HCT116 (cell line): ENCODE results near the gene CLDN20. TPM values are rescaled to one million over a fixed set of nuclear protein-coding genes. Genes with fewer than 3 reads are reported as not detected.

ENCODE experiments used
- ATAC-seq: fragments of 200-7000 bp; cut with Tn5 transposase; 2 replicates; pipeline ENCODE4 v1.9.1; 2020; ENCODE audit warnings: mild to moderate bottlenecking, moderate library complexity
- BruUV-seq: library from RNA; stranded (reverse); fragments of 400-500 nt; replicated peaks from 2 replicates; lab custom pipeline; 2021; lab: Mats Ljungman, UMichigan
- CTCF ChIA-PET: fragments of 300-600 bp; sonication (Branson Sonifier 250); formaldehyde crosslinking; loops from one replicate; lab custom pipeline; 2021; ENCODE audit warnings: antibody characterized with exemption; lab: Charles Lee
- POLR2A ChIA-PET: fragments of 300-600, 350-600 bp; sonication (Branson Sonifier 250); formaldehyde crosslinking; loops from one replicate; lab custom pipeline; 2021; ENCODE audit warnings: antibody characterized with exemption; lab: Charles Lee
- RAD21 ChIA-PET, 2 experiments: fragments of 300-600 bp; sonication (Branson Sonifier 250); formaldehyde crosslinking; loops; one replicate each; lab custom pipeline; 2023; ENCODE audit warnings: low total read pairs in 2 of 2; ENCODE audit not compliant: uncharacterized antibody in 2 of 2, unreplicated experiment in 2 of 2, low non-redundant PET in 1 of 2; lab: Charles Lee
- DNase-seq: peaks from one replicate; pipeline ENCODE4 v3.0.0-alpha.2; 2010; ENCODE audit warnings: low read depth, low spot score
- H2AFZ ChIP-seq: fragments of 200-600 bp; shearing (Covaris generic), sonication (generic); 2 replicates; pipeline ENCODE4 v1.6.1; 2017; ENCODE audit warnings: low read depth, mixed run types, mixed read lengths, antibody characterized with exemption, low read length; ENCODE audit not compliant: poor library complexity, severe bottlenecking
- H3K27ac ChIP-seq: 2 replicates; pipeline ENCODE4 v1.5.1; 2012; ENCODE audit warnings: low read depth, low read length
- H3K27me3 ChIP-seq: fragments of 200-600 bp; sonication (generic); 2 replicates; pipeline ENCODE4 v1.6.1; 2016; ENCODE audit warnings: mixed run types, low read length, mixed read lengths; ENCODE audit not compliant: insufficient read depth
- H3K36me3 ChIP-seq, 2 experiments: fragments of 200-500 bp in 1 of 2; fragments of 200-600 bp in 1 of 2; sonication (Bioruptor generic) in 1 of 2; sonication (generic) in 1 of 2; 2 replicates each; pipeline versions ENCODE4 v1.5.1 to v1.6.1; 2014 to 2016; ENCODE audit warnings: low read length in 2 of 2, inconsistent platforms in 1 of 2, mixed read lengths in 1 of 2, mixed run types in 1 of 2; ENCODE audit not compliant: insufficient read depth in 2 of 2, control insufficient read depth in 1 of 2
- H3K4me1 ChIP-seq, 2 experiments: fragments of 200-600 bp in 1 of 2; sonication (generic) in 1 of 2; 2 replicates each; pipeline versions ENCODE4 v1.5.1 to v1.6.1; 2012 to 2017; ENCODE audit warnings: low read length in 2 of 2, inconsistent platforms in 1 of 2, mild to moderate bottlenecking in 1 of 2, mixed read lengths in 1 of 2, mixed run types in 1 of 2, moderate library complexity in 1 of 2; ENCODE audit not compliant: insufficient read depth in 2 of 2, control insufficient read depth in 1 of 2
- H3K4me2 ChIP-seq: fragments of 200-600 bp; sonication (generic); 2 replicates; pipeline ENCODE4 v1.6.1; 2017; ENCODE audit warnings: mixed run types, low read length, mixed read lengths
- H3K4me3 ChIP-seq, 2 experiments: fragments of 200-600 bp in 1 of 2; sonication (generic) in 1 of 2; replicated peaks in 1 of 2; 2 replicates each; pipeline ENCODE4 v1.5.1; 2011 to 2016; ENCODE audit warnings: low read length in 2 of 2, control low read depth in 1 of 2, low read depth in 1 of 2, mild to moderate bottlenecking in 1 of 2, mixed read lengths in 1 of 2, mixed run types in 1 of 2
- H3K79me2 ChIP-seq: fragments of 200-600 bp; sonication (generic); 2 replicates; pipeline ENCODE4 v1.6.1; 2017; ENCODE audit warnings: mild to moderate bottlenecking, mixed run types, low read length, moderate library complexity, mixed read lengths; ENCODE audit not compliant: insufficient read depth
- H3K9ac ChIP-seq: fragments of 200-600 bp; sonication (generic); 2 replicates; pipeline ENCODE4 v1.6.1; 2016; ENCODE audit warnings: low read length, mixed read lengths
- H3K9me2 ChIP-seq: fragments of 200-600 bp; sonication (generic), shearing (Covaris generic); 2 replicates; pipeline ENCODE4 v1.6.1; 2017; ENCODE audit warnings: mixed run types, mild to moderate bottlenecking, moderate library complexity; ENCODE audit not compliant: insufficient read depth
- H3K9me3 ChIP-seq, 2 experiments: fragments of 200-500 bp in 1 of 2; fragments of 200-600 bp in 1 of 2; sonication (Bioruptor generic) in 1 of 2; sonication (generic) in 1 of 2; 2 replicates each; pipeline ENCODE4 v1.6.1; 2014 to 2017; ENCODE audit warnings: low read length in 2 of 2, mixed read lengths in 2 of 2, inconsistent platforms in 1 of 2, low read depth in 1 of 2, mild to moderate bottlenecking in 1 of 2, mixed run types in 1 of 2, moderate library complexity in 1 of 2; ENCODE audit not compliant: control insufficient read depth in 1 of 2, insufficient read depth in 1 of 2
- H4K20me1 ChIP-seq: fragments of 200-600 bp; sonication (generic), shearing (Covaris generic); 2 replicates; pipeline ENCODE4 v1.6.1; 2017; ENCODE audit warnings: mixed run types, mild to moderate bottlenecking, moderate library complexity; ENCODE audit not compliant: insufficient read depth
- CBX3 ChIP-seq: IDR thresholded peaks from 2 replicates; pipeline ENCODE4 v1.6.1; 2012; ENCODE audit warnings: low read depth
- CEBPB ChIP-seq: IDR thresholded peaks from 2 replicates; pipeline ENCODE4 v1.6.1; 2012; ENCODE audit warnings: low read depth
- CTCF ChIP-seq, 3 experiments: fragments of 200-600 bp in 1 of 3; sonication (generic) in 1 of 3; IDR thresholded peaks in 2 of 3; conservative IDR thresholded peaks in 1 of 3; 2 replicates each; pipeline ENCODE4 v1.5.1; 2012 to 2017; ENCODE audit warnings: low read depth in 2 of 3, low read length in 2 of 3, antibody characterized with exemption in 1 of 3, borderline replicate concordance in 1 of 3, control low read depth in 1 of 3, mild to moderate bottlenecking in 1 of 3, mixed read lengths in 1 of 3, mixed run types in 1 of 3, moderate library complexity in 1 of 3; ENCODE audit not compliant: insufficient read depth in 1 of 3
- EGR1 ChIP-seq: IDR thresholded peaks from 2 replicates; pipeline ENCODE4 v1.6.1; 2012; ENCODE audit warnings: low read depth
- ELF1 ChIP-seq: IDR thresholded peaks from 2 replicates; pipeline ENCODE4 v1.6.1; 2012; ENCODE audit warnings: low read depth, borderline replicate concordance
- EZH2 ChIP-seq: fragments of 200-600 bp; sonication (generic); IDR thresholded peaks from 2 replicates; pipeline ENCODE4 v1.6.1; 2017; ENCODE audit warnings: antibody characterized with exemption, mixed run types
- EZH2phosphoT487 ChIP-seq: fragments of 200-600 bp; IDR thresholded peaks from 2 replicates; pipeline ENCODE4 v1.6.1; 2018; ENCODE audit warnings: antibody characterized with exemption, borderline replicate concordance
- MAX ChIP-seq: IDR thresholded peaks from 2 replicates; pipeline ENCODE4 v1.6.1; 2012
- POLR2A ChIP-seq: IDR thresholded peaks from 2 replicates; pipeline ENCODE4 v1.7.0; 2011; ENCODE audit warnings: borderline replicate concordance; ENCODE audit not compliant: insufficient read depth, insufficient read length; ENCODE audit errors: extremely low read depth
- RAD21 ChIP-seq: IDR thresholded peaks from 2 replicates; pipeline ENCODE4 v1.6.1; 2012; ENCODE audit warnings: low read depth, mild to moderate bottlenecking
- REST ChIP-seq: IDR thresholded peaks from 2 replicates; pipeline ENCODE4 v1.6.1; 2012; ENCODE audit warnings: low read depth
- SIN3A ChIP-seq: IDR thresholded peaks from 2 replicates; pipeline ENCODE4 v1.6.1; 2012; ENCODE audit warnings: low read depth
- SRF ChIP-seq: IDR thresholded peaks from 2 replicates; pipeline ENCODE4 v1.6.1; 2012; ENCODE audit warnings: low read depth
- TCF7L2 ChIP-seq: IDR thresholded peaks from 2 replicates; pipeline ENCODE4 v1.7.0; 2011; ENCODE audit warnings: borderline replicate concordance, inconsistent platforms; ENCODE audit not compliant: insufficient read depth, insufficient read length; ENCODE audit errors: extremely low read depth
- YY1 ChIP-seq: IDR thresholded peaks from 2 replicates; pipeline ENCODE4 v1.6.1; 2011; ENCODE audit warnings: low read length, low read depth, moderate library complexity, mild to moderate bottlenecking; ENCODE audit not compliant: insufficient replicate concordance; ENCODE audit errors: extremely low read depth
- ZBTB33 ChIP-seq: IDR thresholded peaks from 2 replicates; pipeline ENCODE4 v1.6.1; 2011; ENCODE audit warnings: mild to moderate bottlenecking, low read length, moderate library complexity; ENCODE audit not compliant: insufficient replicate concordance; ENCODE audit errors: extremely low read depth
- ZFX ChIP-seq: fragments of 450-650 bp; IDR thresholded peaks from 2 replicates; pipeline ENCODE4 v1.6.1; 2017
- ZNF274 ChIP-seq: fragments of 200-500 bp; sonication (Bioruptor generic); IDR thresholded peaks from 2 replicates; pipeline ENCODE4 v1.6.1; 2014; ENCODE audit warnings: mild to moderate bottlenecking, low read depth, low read length, inconsistent platforms
- intact Hi-C: fragments of 100-400 bp; cut with micrococcal nuclease; formaldehyde crosslinking; loops from 2 replicates; pipeline ENCODE4 v1.10.0; 2022
- total RNA-seq: library from RNA; stranded (reverse); gene quantifications from one replicate; pipeline ENCODE4 v1.2.1, GENCODE V29; 2021; ENCODE audit not compliant: unreplicated experiment

CLDN20 gene
- total RNA-seq, 1 experiment from 2014 or later = not detected

GRCh38 chr6:155273431-155273830 lies 9.6 kb downstream of the CLDN20 start:
- Histone ChIP-seq H4K20me1 (no peaks in the 10 kb centered on the region), H3K27me3 (no peaks in the 10 kb centered on the region), H3K4me1 (peaks cover 5 to 13% of the 10 kb centered on the region in 2 experiments), H3K4me2 (no peak overlapping the region), H3K9ac (no peak overlapping the region), H3K9me2 (no peaks in the 10 kb centered on the region), H3K36me3 (peaks cover 0 to 4% of the 10 kb centered on the region in 2 experiments; a peak in 1 of 4 replicates), H3K27ac (no peak overlapping the region), H3K4me3 (no peak overlapping the region), H3K9me3 (no peaks in the 10 kb centered on the region), H2AFZ (no peak overlapping the region)
- CTCF ChIA-PET = no interaction called here
- intact Hi-C loops = no loop called here
- peak; percentile 38; the same call in 1 of the 2 replicates for ATAC-seq
- POLR2A ChIA-PET = no interaction called here
- RAD21 ChIA-PET = no interaction called here
- TF ChIP-seq TCF7L2 (no peak), CEBPB (no peak), ZBTB33 (no peak), CBX3 (no peak), RAD21 (no peak), YY1 (no peak), CTCF (IDR thresholded peaks at IDR 0.05 in 2 of 3, conservative IDR thresholded peaks at IDR 0.05 in 1 of 3; ENCODE audit: borderline replicate concordance in 1 of 3, insufficient read depth in 1 of 3, low read depth in 2 of 3, low read length in 2 of 3) (no peak), POLR2A (no peak), REST (no peak), EZH2phosphoT487 (no peak), ELF1 (no peak), EGR1 (no peak), SRF (no peak), MAX (no peak), ZFX (no peak), ZNF274 (no peak), EZH2 (no peak), SIN3A (no peak)
- TF ChIP-seq, all 23 proteins: peak for 0
- DNase-seq = no peak
- no peaks in the 10 kb centered on the region; the same call in 1 of the 2 replicates for H3K79me2 ChIP-seq
- no TSS peak for BruUV-seq
